Activated CD4-positive, CD25-positive, alpha-beta regulatory T cell treated with anti-CD3 and anti-CD28 coated beads, Interleukin-2, amount 50 U/mL, for 72 hours (primary cell): Measurements from ENCODE around the gene MIDN.

Source experiments
- DNase-seq: peaks from one replicate; pipeline ENCODE4 v3.0.0; 2021

MIDN gene

DNA sequence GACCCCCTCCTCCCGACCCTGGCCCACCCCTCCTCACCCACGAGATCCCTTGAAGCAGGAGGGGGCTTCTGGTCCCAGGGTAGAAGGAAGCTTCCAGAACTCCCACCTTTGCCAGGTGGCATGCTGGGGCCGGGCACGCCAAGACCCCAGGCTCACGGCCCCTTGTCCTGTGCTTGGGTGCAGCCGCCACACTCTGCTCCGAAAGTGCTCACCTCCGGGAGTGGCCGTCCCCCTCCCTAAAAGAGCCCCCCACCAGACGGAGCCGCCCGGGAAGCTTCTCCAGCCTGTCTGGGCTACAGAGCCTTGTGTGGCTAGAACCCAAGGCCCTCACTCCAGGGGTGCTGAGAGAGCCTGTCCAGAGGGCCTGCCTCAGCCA is 35.5 kb downstream of the MIDN start:
- no peak for DNase-seq

DNA sequence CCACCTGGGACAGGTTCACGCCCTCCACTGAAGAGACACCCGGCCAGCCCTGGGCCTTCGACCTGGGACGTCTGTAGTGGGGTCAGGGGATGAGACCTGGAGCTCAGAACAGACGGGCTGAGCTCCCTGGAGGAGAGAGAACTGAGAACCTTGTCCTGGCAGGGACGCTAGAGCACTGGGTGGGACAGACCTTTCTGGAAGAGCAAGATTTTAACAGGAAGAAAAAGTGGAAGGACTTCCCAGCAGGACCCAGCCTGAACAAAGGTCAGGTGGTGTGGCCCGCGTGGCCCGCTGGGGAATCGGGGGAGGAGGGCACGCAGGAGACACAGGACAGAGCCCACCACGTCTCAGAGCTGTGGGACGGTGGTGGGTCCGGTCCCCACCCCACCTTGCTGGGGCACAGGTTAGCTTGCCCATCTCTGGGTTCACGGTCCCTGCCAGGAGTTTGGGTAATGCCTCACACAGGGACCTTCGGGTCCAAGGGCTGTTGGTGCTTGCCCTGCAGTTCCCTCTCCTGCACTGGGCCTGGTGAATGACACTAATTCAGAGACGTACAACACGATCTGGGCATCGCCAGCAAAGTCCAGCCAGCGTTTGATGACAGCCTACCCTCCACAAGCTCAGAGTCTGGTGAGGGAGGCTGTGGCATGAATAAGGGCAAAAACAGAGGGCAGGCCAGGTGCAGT is 36.1 kb downstream of the MIDN start:
- no peak for DNase-seq

DNA sequence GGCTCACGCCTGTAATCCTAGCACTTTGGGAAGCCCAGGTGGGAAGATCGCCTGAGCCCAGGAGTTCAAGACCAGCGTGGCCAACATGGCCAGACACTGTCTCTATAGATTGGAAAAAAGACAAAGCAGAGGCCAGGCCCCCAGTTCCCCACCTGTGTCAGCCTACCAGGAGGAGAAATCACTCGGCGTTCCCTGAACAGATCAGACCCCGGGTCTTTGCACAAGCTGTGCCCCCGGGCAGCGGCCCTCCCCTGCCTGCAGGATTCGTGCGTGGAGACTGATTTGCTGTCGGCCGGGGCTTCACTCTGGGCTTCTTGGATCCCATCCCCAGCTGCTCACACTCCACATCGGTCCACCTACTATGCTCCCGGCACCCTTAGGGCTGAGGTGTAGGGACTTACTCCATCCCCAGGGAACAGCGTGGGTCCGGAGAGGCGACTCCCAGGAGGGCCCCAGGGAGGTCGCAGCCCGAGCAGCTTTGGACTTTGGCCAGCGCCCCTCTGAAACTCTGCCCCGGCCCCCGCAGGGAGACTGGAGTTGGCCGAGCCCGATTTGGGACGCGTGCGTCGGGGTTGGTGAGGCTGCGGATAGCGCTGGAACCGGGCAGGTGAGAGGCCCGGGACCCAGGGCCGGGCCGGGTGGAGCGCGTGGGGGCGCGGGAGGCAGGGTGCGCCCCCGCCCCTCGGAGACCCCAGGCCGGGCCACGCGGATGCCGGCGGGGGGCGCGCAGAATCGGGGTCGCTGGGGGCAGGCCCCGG is 36.8 kb downstream of the MIDN start:
- no peak for DNase-seq

DNA sequence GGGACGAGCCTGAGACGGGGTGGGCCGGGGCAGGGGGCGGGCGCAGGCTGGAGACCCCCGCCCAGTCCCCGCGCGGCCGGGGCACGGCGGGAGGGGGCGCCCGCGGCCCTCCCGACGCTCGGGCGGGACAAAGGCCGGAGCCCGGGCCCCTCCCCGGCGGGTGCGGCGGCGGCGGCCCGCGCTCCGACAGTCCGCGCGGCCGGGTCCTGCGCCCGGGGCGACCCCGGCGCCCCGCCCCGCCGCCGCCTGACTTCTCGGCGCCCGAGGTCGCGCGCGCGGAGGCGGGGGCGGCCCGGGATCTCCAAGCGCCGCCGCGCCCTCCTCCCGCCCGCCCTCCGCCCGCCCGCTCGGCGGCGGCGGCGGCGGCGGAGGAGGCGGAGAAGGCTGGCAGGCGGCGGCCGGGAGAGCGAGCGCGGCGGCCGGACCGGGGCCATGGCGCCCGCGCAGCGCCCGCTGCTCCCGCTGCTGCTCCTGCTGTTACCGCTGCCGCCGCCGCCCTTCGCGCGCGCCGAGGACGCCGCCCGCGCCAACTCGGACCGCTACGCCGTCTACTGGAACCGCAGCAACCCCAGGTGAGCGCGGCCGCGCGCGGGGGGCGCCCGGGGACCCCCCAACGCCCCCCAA is 37.5 kb downstream of the MIDN start, which contains the start of gene EFNA2:
EFNA2 (plus strand) TSS at position 137 of the 624 bp plus-strand sequence; CDS start at position 433, 296 bp downstream.
- DNase-seq, result no peak

DNA sequence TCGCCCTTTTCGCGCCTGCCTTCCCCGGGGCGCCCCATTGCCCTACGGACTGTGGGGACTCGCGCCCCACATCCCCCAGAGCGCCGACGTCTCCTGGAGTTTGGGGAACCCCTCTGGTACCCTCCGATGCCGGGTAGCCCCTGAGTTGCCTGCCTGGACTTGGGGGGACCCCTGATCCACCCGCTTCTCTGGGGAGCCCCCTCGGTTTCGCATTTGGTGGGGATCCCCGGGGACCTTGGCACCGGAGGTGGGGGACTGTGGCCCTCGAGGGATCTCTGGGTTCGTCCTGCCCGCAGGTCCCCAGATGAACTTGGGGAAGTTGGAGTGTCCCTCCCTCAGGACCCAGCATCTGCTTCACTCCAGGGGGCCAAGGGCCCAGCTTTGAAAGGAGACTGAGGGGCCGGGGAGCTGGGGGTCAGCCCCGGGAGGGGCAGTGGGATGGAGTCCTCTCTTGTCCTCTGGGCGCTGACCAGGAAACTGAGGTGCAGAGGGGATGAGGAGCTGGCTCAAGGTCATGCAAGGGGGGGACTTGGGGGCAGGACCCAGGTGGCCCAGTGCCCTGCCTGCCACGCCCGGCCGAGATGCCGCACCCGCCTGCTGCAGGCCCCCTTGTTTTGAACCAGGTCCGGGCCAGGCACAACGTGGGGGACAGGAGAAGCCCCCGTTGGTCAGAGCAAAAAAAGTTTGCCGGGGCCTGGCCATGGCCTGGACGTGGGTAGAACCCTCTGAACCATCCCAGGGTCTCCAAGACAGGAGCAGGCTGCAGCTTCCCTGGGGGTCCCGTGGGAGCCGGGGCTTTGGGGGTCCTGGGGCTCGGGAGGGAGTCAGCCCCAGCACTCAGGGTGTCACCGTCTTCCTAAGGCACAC is 38.3 kb downstream of the MIDN start:
- DNase-seq, result no peak

DNA sequence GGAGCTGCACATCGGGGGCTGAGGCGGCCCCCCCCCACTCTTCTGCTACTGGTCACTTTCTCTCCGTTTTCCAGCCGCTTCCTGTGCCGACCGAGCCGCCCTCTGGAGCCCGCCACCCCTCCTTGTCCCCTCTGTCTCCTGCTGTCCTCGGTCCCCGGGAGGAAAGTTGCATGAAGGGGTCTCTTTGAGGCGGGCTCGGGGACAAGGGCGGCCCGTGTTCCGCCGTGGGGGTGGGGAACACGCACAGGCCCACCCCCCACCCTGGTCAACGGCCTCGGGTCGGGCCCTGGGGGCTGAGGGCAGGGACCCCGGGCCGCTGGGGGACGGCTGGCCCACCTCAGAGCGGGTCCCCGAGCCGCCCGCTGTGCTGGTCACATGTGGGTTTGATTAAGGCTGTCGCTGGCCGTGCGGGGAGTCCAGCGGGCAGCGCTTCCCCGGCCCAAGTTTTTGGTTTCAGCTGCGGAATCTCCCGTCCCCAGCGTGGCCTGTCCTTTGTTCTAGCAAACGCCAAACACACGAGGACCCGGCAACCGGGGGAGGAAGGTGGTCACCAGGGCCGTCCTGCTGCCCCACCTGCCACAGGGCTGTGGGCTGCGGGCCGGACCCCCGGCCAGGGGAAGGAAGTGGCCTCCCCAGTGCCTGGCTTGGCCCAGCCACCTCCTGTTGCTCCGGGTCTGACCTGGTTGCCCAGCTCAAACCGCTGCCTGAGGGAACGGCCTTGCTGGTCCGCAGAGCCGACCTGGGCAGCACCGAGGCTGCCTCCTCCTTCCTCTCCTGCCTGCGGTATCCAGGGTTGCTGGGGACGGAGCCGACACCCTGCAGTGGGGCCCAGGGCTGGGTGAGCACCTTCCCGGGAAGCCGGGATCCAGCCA is 39.2 kb downstream of the MIDN start:
- DNase-seq, result no peak

DNA sequence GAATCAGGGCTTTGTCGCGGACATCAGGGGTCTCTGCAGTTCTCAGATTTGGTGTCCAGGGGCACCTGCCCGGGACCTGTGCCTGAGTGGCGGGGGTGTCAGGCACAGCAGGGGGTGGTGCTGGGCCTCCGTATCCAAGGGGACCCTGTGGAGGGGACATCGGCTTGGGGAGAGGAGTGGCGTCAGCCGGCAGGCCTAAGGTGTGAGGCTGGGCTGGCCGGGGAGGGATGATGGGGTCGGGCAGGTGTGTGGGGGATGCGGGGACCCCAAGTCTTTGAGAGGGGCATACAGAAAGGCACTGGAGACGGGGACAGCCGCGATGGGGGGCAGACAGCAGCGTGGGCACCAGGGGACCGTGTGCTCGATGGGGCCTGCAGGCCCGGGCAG is 39.8 kb downstream of the MIDN start:
- DNase-seq, result no peak

DNA sequence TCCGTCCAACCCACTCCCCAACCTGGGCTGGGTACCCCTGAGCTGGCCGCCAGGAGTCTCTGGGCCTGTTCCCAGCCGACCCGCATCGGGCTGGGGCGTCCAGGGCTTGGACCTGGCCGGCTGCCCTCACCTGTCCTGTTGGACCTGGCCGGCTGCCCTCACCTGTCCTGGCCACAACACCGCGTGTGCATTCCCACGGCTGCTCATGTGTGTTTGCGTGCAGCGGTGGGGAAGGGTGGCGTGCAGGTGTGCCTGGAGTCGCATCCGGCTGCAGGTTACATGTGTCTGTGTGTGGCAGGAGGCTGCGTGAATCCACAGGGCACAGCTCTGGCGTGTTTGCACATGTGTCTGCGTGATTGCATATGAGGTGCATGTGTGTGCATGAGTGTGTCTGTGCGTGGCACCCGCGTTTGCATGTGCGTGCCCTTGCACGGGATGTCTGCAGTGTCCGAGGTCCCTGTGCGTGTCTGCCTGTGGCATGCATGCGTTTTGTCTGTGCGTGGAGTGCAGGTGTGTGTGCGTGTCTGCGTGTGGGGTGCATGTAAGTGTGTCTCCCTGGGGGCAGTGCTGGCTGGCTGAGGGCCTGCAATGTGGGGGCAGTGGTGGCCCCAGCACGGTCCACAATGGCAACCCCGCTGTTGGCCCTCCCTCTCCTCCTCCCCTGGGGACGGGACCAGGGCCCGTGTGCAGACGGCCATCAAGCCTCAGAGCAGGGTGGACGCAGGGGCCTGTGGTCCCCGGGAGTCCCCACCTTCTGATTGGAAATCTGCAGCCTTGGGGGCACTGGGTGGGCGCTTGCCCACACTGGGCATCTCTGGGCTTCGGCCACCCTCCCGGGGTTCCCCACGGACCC is 40.7 kb downstream of the MIDN start:
- no peak for DNase-seq

DNA sequence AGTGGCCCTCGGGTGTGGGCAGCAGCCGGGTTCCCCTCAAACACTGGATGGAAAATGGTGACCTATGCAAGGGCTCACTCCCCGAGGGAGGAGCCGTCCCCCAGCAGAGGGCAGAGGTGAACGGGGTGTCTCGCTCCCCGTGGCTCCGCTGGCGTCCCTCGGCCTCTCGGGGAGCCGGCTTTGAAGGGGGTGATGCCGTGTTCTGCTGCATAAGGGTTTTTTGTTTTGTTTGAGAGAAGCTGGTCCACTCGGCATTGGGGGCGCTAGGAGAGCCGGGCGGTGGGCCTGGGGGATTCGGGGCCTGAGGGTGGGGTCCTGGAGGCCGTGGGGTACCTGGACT is 41.3 kb downstream of the MIDN start:
- DNase-seq, result no peak

DNA sequence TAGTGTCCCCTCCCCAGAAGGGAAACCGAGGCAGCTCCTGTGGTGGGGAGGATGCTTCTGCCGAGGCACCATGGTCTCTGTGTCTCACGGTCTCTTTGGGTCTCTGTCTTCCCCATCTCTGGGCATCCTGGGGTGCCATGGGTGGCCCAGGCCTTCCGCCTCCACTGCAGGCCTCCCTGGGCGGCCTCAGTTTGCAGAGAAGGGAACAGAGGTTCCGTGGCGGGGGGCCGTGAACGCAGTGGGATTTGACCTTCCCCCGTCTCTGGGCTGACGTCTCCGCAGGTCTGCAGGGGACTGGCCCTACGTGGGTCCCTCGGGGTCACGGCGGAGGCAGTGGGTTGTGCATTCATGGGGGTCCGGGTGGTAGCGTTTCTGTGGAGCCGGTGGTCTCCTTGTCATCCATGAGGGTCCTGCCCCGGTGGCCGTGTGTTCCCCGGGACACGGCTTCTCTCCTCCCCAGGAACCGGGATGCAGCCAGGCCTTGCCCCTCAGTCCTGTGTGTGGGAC is 41.9 kb downstream of the MIDN start:
- no peak for DNase-seq

DNA sequence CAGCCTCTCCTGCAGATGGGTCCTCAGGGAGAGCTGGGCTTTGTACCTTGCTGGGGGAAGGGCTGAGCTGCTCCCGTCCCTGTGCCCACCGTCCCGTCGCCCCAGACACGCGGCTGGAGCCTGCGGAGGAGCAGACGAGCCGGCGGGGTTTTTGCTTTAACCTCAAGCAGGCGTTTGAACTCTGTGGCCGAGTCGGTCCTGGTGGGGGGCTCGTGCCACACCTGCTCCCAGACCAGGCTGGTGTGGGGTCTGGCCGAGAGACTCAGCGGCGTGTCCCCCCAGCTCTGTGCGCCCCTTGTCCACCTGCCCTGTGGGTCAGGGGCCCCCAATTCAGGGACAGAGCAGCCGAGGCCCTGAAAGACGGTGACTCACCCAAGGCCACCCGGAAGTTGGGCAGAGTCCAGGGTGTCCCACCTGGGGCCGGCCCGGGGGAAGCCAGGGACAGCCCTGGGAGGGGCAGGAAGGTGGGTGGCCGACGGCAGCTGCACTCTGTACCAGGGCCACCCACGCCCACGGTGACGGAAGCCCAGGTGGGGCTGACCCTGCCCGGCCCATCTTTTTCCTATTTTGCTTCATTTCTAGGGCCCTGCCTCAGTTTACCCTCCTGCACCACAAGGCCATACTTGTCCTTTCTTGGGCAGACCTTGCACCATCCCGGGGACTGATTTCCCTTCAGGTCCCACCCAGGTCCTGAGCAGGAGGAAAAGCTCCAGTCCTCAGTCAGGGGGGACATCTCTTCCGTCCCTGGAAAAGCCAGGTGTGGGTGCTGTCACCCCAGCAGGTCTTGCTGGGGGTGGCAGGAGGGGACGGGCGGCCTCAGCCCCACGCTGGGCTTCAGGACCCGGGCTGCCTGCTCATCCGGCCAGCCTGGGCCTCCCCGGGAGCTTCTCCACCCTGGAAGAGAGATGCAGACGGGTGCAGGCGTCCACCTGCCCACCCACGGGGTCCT is 42.6 kb downstream of the MIDN start:
- no peak for DNase-seq

DNA sequence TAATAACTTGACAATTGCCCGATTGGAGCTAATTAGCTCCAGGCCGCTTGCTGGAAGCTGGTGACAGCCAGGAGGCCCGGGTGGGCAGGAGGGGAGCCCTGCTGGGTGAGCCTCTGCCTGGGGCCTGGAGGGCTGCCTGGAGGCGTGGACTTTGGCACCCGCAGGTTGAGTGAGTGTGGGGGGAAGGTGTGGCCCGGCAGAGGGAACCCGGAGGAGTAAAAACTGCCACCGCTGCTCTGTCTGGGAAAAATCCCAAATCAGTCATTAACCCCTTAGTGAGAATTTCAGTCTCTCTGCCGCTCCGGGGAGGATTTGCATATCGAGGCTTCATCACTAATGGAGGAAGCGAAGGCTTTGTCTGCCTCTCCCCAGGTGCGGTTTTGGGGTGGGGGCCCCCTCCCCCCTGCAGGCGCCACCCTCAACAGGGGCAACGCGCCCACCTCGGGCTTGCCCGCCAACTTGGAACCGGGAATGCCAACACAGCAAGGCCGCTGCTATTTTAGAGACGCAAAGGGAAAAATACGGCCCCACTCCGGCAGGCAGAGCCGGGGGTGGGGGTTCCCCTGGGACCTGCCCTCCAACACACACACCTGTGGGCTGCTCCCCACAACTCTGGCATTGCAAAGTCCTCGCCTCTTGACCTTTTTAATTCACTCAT is 43.5 kb downstream of the MIDN start:
- DNase-seq, result no peak

DNA sequence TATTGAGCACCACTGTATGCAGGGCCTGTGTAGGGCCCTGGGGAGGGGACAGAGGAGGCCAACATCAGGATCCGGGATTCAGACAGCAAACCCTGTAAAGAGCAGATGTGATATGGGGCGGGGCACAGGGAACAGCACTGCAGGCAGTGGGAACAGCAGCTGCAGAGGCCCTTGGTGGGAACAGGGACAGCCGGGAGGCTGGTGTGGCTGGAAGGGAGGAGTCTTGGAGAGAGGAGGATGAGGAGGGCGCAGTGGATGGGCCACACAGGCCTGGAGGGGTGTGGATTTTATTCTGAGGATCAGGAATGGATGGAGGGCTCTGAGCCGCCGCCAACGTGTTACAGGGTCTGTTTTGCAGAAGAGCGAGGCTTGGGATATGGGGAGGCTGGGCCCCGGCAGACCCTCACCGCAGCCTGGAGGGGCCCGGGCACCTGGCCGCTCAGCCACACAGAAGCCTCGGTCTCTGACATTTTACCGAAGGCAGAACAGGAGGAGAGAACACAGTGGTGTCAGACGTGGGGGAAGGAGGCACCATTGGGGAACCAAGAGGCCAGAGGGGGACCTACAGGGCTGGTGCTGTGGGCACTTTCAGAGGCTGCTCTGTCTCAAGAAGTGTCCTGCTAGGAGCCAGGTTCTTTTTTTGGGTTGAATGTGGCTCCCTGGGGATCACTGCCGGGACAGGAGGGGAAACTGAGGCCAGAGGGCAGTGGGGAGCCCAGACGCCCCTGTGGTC is 44.2 kb downstream of the MIDN start:
- DNase-seq, result no peak

DNA sequence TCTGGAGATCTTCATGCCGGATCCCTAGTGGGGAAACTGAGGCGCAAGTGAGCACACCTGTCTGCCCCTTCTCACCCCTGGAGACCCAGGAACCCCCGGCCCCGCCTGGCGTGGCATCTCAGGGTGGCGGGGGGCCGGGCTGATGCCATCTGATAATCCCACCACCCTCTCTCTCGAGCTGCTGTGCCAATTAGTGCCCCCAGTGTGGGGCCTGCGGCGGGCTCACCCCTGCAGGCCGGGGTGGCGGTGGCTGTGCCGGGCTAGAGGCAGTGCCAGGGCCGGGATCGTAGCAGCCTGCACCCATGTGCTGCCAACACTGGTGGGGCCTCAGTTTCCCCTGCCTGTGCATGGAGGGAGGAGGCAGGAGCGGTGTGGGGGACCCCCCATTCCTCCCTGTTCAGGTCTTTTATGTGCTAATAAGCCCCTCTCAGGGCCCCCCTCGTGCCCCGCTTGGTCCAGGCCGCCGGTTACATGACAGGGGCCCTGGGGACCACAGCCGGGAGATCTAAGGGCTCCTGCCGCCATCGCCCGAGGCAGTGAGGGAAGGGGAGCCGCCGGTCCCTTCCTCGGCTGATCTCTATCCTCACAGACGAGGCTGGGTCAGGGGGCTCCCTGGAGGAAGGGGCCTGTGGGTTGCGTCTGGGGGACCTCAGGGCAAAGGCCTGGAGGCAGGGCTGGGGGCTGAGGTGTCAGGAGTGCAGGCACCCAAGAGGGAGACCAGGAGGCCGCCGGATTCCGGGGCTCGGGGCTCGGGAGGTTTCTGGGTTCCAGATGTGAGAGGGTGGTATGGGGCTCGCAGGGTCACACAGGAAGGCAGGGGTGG is 45.6 kb downstream of the MIDN start:
- no peak for DNase-seq

DNA sequence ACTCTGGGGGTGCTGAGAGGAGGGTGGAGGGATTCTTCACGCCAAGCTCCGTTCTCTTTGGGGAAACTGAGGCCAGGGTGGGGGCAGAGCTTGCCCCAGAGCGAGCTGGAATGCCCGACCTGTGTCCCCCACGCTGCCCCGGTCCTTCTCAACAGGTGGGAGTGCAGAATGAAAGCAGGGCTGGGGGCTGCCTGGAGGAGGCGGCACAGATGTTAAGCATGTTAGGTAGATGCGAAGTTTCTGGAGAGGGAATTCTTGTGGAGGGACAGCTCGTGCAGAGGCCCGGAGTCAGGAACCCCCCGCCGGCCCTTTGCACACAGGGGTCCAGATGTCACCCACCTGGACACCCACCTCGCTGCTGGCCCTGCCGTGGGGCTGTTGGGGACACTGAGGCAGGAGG is 46.3 kb downstream of the MIDN start:
- no peak for DNase-seq

DNA sequence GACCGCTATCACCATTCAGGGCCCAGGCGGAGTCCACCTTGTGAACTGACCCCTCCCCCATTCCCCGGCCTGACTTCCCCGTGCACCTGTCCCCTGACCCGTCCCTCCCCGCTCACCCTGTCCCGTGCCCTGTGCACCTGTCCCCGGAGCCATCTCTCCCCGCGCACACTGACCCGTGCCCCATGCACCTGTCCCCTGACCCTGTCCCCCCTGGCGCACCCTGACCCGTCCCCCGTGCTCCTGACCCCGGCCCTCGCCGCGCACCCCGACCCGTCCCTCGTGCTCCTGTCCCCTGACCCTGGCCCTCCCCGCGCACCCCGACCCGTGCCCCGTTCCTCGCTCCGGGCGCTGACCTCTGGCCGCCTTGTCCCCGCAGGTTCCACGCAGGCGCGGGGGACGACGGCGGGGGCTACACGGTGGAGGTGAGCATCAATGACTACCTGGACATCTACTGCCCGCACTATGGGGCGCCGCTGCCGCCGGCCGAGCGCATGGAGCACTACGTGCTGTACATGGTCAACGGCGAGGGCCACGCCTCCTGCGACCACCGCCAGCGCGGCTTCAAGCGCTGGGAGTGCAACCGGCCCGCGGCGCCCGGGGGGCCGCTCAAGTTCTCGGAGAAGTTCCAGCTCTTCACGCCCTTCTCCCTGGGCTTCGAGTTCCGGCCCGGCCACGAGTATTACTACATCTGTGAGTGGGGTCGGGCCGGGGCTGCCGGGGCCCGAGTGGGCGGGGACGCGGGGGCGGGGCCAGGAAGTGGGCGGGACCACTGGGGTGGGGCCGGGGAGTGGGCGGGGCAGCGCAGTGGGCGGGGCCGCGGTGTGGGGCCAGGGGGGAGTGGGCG is 47.0 kb downstream of the MIDN start:
- DNase-seq, result no peak

DNA sequence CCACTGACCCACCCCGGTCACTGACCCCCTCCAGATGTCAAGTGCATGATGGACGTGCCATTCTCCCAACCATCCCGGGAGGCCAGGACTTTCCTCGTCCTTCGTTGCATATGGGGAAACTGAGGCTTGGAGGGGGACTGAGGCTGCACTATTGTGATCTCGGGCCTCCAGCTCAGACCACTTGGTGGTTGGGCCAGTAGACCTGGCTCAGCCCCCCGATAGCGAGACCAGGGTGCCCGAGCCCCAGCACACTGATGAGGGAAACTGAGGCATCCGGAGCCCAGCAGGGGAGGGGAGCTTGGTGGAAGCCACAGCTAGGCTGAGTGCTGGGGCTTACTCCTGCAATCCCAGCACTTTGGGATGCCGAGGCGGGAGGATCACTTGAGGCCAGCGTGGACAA is 47.7 kb downstream of the MIDN start:
- DNase-seq, result no peak
